Cardiac muscle cell (in vitro differentiated cells and primary cell): ENCODE results near the gene ACSS2. TPM values are rescaled to one million over a fixed set of nuclear protein-coding genes. Genes with fewer than 3 reads are reported as not detected.
A peak's percentile ranks its signal among the peaks of the same experiment; 100 is the strongest.

Source experiments
- DNase-seq, 2 donors: peaks; one replicate each; pipeline versions ENCODE4 v3.0.0 to v3.0.0-alpha.2; 2010 to 2017; ENCODE audit warnings: low read depth in 1 of 2, low spot score in 1 of 2
- H3K27ac ChIP-seq: fragments of 200-600 bp; sonication (generic); 2 replicates; pipeline ENCODE4 v1.5.1; 2016
- H3K27me3 ChIP-seq: fragments of 200-600 bp; sonication (generic); 2 replicates; pipeline ENCODE4 v1.6.0; 2016; ENCODE audit warnings: control low read depth
- H3K36me3 ChIP-seq: fragments of 200-600 bp; sonication (generic); 2 replicates; pipeline ENCODE4 v1.5.1; 2016; ENCODE audit warnings: control low read depth
- H3K4me1 ChIP-seq: fragments of 200-600 bp; sonication (generic); 2 replicates; pipeline ENCODE4 v1.8.1; 2017; ENCODE audit warnings: low read depth, mild to moderate bottlenecking, mixed run types
- H3K4me3 ChIP-seq: fragments of 200-600 bp; sonication (generic); 2 replicates; pipeline ENCODE4 v1.5.1; 2016; ENCODE audit warnings: mild to moderate bottlenecking
- H3K9me3 ChIP-seq: fragments of 200-600 bp; sonication (generic); 2 replicates; pipeline ENCODE4 v1.5.1; 2017; ENCODE audit warnings: low read depth, mild to moderate bottlenecking, control low read depth
- polyA plus RNA-seq: library from polyadenylated mRNA; unstranded; fragments of >200 nt; fragmentation: Nextera tagmentation; extraction: Ambion mirVana; gene quantifications from 2 replicates; pipeline ENCODE4 v1.2.1, GENCODE V29; 2016
- total RNA-seq: library from RNA; depleted of rRNA; stranded (reverse); fragments of >200 nt; gene quantifications from 2 replicates; pipeline ENCODE4 v1.2.3, GENCODE V29; 2016
- TF ChIP-seq, protein P1 (sequence below): IDR thresholded peaks from 2 replicates; pipeline ENCODE4 v1.5.1; 2012; ENCODE audit warnings: low read depth, mild to moderate bottlenecking, low read length

ACSS2 gene
- total and polyA plus RNA-seq, 2 experiments from 2014 or later, result 79.6 to 105 TPM

- Histone ChIP-seq H3K9me3 (no peaks in the 10 kb centered on the region), H3K4me1 (no peaks in the 10 kb centered on the region), H3K27me3 (no peaks in the 10 kb centered on the region), H3K36me3 (no peaks in the 10 kb centered on the region), H3K4me3 (no peak overlapping the region), H3K27ac (no peak overlapping the region)
- TF ChIP-seq, protein P1, sequence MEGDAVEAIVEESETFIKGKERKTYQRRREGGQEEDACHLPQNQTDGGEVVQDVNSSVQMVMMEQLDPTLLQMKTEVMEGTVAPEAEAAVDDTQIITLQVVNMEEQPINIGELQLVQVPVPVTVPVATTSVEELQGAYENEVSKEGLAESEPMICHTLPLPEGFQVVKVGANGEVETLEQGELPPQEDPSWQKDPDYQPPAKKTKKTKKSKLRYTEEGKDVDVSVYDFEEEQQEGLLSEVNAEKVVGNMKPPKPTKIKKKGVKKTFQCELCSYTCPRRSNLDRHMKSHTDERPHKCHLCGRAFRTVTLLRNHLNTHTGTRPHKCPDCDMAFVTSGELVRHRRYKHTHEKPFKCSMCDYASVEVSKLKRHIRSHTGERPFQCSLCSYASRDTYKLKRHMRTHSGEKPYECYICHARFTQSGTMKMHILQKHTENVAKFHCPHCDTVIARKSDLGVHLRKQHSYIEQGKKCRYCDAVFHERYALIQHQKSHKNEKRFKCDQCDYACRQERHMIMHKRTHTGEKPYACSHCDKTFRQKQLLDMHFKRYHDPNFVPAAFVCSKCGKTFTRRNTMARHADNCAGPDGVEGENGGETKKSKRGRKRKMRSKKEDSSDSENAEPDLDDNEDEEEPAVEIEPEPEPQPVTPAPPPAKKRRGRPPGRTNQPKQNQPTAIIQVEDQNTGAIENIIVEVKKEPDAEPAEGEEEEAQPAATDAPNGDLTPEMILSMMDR, result no peak
- DNase-seq, result peak in 1 of 2 donors; percentile 30
Measured at GRCh38 chr20:34843421-34843820, 33.0 kb upstream of the ACSS2 start.

DNA sequence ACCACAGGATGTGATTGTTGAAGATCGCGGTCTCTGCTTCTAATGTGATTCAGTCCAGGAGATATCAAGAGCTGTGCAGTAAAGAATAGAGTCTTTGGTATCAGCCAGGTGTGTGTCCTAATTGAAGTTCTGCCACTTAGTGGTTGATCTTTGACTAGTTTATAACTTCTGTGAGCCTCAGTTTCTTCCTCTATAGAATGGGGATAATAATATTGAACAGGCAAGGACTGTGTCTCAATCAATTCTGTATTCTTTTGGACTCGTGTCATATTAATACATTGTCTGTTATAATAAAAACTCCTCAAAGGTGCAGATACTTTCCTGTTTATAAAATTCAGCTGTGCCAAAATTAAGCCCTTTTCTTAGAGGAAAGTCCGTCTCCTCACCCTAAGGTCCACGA lies 27.8 kb upstream of the ACSS2 start:
- Histone ChIP-seq H3K36me3 (peaks cover 27% of the 10 kb centered on the region), H3K9me3 (no peaks in the 10 kb centered on the region), H3K4me1 (no peaks in the 10 kb centered on the region), H3K27ac (no peak overlapping the region), H3K27me3 (no peaks in the 10 kb centered on the region), H3K4me3 (no peak overlapping the region)
- TF ChIP-seq, protein P1, result no peak
- DNase-seq, result no peak

GRCh38 chr20:34849778-34850177 lies 26.6 kb upstream of the ACSS2 start:
- Histone ChIP-seq H3K27me3 (no peaks in the 10 kb centered on the region), H3K27ac (no peak overlapping the region), H3K4me1 (no peaks in the 10 kb centered on the region), H3K9me3 (no peaks in the 10 kb centered on the region), H3K36me3 (peaks cover 36% of the 10 kb centered on the region), H3K4me3 (no peak overlapping the region)
- TF ChIP-seq, protein P1, result no peak
- no peak for DNase-seq

DNA sequence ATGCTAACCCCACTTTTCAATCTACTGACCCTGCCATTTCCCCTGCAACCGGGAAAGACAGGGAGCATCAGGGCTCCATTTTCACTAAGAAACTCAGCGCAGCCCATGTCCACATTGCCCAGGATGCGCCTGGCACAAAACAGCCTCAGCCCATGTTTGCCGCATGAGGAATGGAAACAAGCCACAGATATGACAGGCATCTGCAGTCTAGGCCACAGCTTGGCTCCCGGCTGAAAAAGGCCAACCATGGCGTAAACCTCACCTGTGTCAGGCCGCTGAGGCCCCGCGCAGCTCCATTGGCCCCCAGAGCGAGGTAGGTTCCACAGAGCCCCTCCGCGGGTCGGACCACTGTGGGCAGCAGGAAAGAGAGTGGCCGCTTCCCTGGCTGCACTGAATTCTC lies 25.4 kb upstream of the ACSS2 start:
- Histone ChIP-seq H3K9me3 (no peaks in the 10 kb centered on the region), H3K27me3 (no peaks in the 10 kb centered on the region), H3K4me3 (no peak overlapping the region), H3K4me1 (no peaks in the 10 kb centered on the region), H3K36me3 (peaks cover 43% of the 10 kb centered on the region), H3K27ac (no peak overlapping the region)
- TF ChIP-seq, protein P1, result no peak
- no peak for DNase-seq

GRCh38 chr20:34852298-34852697 lies 24.1 kb upstream of the ACSS2 start:
- DNase-seq, result no peak
- Histone ChIP-seq H3K4me1 (no peaks in the 10 kb centered on the region), H3K27ac (no peak overlapping the region), H3K4me3 (no peak overlapping the region), H3K27me3 (no peaks in the 10 kb centered on the region), H3K9me3 (no peaks in the 10 kb centered on the region), H3K36me3 (peaks cover 43% of the 10 kb centered on the region)
- TF ChIP-seq, protein P1, result no peak

- H3K27me3 ChIP-seq, result no peaks in the 10 kb centered on the region
- no peak overlapping the region for H3K4me3 ChIP-seq
- peaks cover 17% of the 10 kb centered on the region for H3K36me3 ChIP-seq
- no peaks in the 10 kb centered on the region for H3K4me1 ChIP-seq
- TF ChIP-seq, protein P1, result no peak
- H3K27ac ChIP-seq, result no peak overlapping the region
- H3K9me3 ChIP-seq, result no peaks in the 10 kb centered on the region
- no peak for DNase-seq
Measured at GRCh38 chr20:34859367-34859766, 17.0 kb upstream of the ACSS2 start.
